ENCODE data around the gene ARID4B.

DNA sequence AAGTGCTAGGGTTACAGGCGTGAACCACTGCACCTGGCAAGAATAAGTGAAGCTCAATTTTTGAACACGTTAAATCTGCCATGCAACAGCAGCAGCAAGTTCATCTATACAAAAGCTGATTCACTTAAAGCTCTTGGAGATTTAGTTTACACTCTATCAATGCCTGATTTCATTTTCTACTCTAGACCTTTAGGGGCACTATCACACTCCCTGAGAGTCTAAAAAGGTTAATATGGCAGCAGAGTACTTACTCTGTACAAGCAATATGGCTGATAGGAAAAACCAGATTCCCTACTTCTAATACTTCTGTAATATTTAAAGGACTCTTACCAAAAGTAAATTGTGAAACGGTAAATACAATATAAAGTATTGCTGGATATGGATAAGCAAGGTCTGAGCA, 171.7 kb downstream of the ARID4B start:
- TF ChIP-seq, protein P1, sequence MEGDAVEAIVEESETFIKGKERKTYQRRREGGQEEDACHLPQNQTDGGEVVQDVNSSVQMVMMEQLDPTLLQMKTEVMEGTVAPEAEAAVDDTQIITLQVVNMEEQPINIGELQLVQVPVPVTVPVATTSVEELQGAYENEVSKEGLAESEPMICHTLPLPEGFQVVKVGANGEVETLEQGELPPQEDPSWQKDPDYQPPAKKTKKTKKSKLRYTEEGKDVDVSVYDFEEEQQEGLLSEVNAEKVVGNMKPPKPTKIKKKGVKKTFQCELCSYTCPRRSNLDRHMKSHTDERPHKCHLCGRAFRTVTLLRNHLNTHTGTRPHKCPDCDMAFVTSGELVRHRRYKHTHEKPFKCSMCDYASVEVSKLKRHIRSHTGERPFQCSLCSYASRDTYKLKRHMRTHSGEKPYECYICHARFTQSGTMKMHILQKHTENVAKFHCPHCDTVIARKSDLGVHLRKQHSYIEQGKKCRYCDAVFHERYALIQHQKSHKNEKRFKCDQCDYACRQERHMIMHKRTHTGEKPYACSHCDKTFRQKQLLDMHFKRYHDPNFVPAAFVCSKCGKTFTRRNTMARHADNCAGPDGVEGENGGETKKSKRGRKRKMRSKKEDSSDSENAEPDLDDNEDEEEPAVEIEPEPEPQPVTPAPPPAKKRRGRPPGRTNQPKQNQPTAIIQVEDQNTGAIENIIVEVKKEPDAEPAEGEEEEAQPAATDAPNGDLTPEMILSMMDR (conservative IDR thresholded peaks at IDR 0.05 in 1 of 2, IDR thresholded peaks at IDR 0.05 in 1 of 2; ENCODE audit: low read depth in 1 of 2, low read length in 2 of 2) = no peak
- no peak for TF ChIP-seq EZH2 (IDR thresholded peaks at IDR 0.05; ENCODE audit: low read length, missing control alignments)
